Measurements from ENCODE around the gene MYLK.

MYLK gene

GRCh38 chr3:123821920-123822319 is 62.2 kb downstream of the MYLK start:
- no peak for DNase-seq (ENCODE audit: low read depth in 2 of 2)

- DNase-seq (ENCODE audit: low read depth in 2 of 2): no peak
These were observed 64.2 kb downstream of the MYLK start for GRCh38 chr3:123819949-123820348.

GRCh38 chr3:123818921-123819429 is 65.2 kb downstream of the MYLK start:
- no peak for DNase-seq (ENCODE audit: low read depth in 2 of 2)

DNA sequence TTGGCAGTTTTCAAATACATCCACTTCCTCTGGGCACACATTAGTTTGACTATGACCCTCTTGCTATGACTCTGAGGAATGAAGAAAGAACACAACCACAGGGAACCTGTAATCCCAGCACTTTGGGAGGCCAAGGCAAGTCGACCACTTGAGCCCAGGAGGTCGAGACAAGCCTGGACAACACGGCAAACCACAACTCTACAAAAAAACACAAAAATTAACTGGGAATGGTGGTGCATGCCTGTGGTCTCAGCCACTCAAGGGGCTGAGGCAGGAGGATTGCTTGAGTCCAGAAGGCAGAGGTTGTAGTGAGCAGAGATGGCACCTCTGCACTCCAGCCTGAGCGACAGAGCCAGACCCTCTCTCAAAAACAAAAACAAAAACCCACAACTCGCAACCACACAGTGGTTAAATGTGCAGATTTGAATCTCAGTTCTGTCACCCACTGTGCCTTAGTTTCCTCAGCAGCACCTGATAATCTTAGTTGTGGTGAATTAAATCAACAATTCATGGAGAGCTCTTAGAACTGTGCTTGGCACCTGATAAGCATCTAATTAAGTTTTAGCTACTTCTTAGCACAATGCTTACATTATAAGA is 65.7 kb downstream of the MYLK start:
- no peak for DNase-seq (ENCODE audit: low read depth in 2 of 2)

GRCh38 chr3:123817413-123817812 is 66.7 kb downstream of the MYLK start:
- DNase-seq (ENCODE audit: low read depth in 2 of 2): no peak

DNA sequence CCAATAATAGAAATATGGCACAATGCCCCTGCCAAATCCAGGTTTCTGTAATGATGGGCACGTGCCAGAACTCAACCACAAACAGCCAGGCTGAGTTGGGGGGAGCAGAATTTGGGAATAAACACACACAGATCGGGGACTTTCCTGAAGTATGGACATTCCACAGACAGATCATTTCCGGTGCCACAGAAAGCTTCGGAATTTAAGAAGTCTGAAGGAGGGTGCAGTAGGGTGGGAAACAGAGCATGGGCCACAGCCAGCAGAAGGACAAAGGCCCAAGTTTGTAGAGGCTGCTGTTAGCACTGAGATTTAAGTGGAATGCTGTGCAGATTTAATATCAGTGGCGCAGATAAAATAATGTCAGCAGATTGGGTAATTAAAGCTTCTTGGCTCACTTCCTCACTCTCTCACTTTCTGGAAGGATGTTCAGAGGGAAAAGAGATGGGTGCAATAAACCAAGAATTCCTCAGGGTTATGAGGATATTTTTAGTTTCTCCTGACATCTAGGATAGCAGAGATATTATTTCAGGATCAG is 67.4 kb downstream of the MYLK start:
- DNase-seq (ENCODE audit: low read depth in 2 of 2): no peak

DNA sequence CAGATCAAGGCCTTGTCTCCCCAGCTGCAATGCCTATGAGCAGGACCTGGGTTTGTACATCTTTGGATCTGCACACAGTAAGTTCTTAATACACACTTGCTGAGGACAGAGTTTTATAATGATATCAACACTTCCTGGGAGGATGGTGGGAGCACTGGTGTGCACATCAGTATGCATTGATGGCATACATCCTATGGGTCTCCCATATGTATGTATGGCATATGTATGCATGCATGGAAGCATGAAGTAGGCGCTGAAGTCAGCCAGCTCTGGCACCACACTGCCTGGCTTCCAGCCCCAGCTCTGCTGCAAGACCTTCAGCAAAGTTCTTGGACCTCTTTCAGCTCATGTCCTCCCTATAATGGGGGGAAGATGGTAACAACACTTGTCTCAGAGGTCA is 68.2 kb downstream of the MYLK start:
- no peak for DNase-seq (ENCODE audit: low read depth in 2 of 2)

DNA sequence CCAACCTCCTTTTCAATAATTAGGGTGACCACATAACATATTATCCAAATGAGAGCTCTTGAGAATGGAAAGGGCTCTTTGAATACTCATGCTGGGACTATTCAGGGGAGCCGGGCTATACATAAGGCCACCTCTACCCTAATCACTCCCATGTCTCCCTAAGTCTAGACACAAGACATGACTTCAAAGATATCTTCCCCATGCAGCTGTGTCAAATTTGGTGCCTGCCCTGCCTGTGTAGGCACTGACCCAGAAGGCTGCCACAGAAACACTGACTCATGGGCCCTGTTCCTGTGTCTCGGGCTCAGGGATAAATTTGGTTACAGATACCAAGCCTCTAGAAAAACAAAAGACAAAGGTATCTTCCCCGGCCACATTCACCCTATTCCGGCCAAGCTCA is 70.3 kb downstream of the MYLK start:
- no peak for DNase-seq (ENCODE audit: low read depth in 2 of 2)

- DNase-seq (ENCODE audit: low read depth in 2 of 2): no peak
These were observed 74.5 kb downstream of the MYLK start for GRCh38 chr3:123809597-123809996.

- DNase-seq (ENCODE audit: low read depth in 2 of 2): no peak
These were observed 75.3 kb downstream of the MYLK start for GRCh38 chr3:123808812-123809211.

DNA sequence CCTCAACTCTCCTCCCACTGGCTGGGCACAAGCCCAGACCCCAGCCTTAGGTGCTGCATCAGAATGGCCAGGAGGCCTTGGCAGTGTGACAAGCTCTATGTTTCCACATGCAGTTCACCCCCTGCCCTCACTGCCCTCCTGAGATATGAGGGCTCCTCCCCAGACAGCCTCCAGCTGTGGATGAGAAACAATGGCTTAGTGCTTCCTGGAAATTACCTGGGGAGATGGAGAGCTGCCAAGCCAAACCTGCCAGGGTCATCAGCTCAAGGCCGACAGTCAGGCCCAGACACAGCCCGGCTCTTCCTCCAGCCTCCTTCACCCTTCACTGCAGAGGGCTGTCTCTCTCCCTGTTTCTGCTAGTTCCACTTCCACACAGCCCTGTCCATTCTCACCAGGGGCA is 76.3 kb downstream of the MYLK start:
- no peak for DNase-seq (ENCODE audit: low read depth in 2 of 2)

- no peak for DNase-seq (ENCODE audit: low read depth in 2 of 2)
These were observed 78.6 kb downstream of the MYLK start for GRCh38 chr3:123805504-123805903.

DNA sequence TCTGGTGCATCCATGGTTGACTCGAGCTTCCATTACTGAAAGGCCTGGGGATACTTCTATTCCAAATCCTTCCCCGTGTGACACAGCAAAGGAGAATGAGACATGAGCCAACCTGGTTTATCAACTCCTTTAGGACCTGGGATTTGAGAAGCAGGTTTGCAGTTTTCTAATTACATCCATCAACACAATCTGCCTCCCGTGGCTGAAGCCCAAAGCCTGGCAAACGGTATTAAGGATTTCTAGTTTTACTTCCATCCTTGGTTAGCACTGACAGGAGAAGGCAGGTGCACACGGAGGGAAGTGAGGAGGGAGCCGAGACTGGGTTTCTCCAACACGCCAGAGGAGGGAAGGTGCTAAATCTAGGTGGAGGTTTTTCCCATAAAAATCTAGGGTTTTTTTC is 79.0 kb downstream of the MYLK start:
- DNase-seq (ENCODE audit: low read depth in 2 of 2): no peak

DNA sequence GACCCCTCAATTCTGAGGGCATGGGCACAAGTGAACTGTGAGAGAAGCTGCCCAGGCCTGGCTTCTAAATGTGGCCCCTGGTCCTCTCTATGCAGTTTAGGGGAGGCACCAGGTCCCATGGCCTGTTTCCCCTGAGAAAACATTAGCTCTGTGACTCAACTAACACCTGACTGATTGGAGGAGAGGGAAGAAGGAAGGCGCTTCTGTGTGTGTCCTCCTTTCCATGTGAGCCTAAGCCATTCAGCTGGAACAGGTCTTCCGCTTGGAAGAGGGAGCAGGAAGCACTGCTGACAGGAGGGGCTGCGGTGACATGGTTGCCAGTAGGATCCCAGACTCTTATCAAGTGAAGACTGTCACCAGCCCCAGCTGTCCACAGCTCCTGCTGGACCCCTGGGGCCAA is 79.5 kb downstream of the MYLK start:
- no peak for DNase-seq (ENCODE audit: low read depth in 2 of 2)

GRCh38 chr3:123803521-123803920 is 80.6 kb downstream of the MYLK start:
- DNase-seq (ENCODE audit: low read depth in 2 of 2): no peak

GRCh38 chr3:123802007-123802625 is 82.0 kb downstream of the MYLK start:
- no peak for DNase-seq (ENCODE audit: low read depth in 2 of 2)

DNA sequence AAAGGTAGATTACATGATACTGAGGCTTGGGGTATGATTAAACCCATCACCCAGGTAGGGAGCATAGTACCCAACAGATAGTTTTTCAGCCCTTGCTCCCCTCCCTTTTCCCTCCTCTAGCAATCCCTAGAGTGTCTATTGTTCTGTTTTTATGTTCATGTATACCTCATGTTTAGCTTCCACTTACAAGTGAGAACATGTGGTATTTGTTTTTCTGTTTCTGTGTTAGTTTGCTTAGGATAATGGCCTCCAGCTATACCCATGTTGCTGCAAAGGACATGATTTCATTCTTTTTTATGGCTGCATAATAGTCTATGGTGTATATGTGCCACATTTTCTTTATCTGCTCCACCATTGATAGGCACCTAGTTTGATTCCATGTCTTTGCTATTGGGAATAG is 82.7 kb downstream of the MYLK start:
- DNase-seq (ENCODE audit: low read depth in 2 of 2): no peak

GRCh38 chr3:123800362-123800682 is 83.8 kb downstream of the MYLK start:
- DNase-seq (ENCODE audit: low read depth in 2 of 2): no peak

DNA sequence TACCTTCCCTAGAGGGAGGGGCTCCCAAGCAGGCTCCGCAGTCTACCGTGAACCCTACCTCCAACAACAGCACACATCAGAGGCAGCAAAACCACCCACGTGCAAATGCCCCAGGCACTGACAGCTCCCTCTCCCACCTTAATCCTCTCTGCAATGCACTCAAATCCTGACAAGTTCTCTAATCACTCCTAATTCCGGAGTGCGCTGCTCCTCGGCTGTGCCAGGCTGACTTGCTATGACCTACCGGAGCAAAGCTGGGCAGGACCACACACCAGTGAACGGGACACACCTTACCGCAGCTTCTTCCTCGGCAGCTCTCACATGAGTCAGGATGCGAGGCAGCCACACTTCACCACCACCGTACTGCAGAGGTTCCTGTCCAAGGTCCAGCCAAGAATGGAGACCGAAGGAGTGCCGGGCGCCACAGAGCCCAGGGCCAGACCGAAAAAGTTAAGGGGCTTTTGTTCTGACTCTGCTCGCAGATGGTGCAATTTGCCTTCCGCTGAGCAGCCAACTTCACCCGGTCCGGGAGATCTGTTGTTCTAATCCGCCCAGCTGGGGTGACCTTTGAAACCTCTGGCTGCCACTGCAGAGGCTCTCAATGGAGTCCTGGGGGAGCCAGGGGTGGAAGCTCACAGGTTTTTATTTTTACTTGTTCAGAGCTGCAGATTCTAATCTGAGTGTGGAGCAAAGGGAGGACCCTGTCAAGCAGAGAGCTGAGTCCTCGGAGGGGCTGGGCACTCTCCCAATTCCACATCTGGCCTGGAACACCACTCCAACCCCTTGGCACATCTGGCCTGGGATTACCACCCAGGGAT is 84.4 kb downstream of the MYLK start:
- DNase-seq (ENCODE audit: low read depth in 2 of 2): no peak

DNA sequence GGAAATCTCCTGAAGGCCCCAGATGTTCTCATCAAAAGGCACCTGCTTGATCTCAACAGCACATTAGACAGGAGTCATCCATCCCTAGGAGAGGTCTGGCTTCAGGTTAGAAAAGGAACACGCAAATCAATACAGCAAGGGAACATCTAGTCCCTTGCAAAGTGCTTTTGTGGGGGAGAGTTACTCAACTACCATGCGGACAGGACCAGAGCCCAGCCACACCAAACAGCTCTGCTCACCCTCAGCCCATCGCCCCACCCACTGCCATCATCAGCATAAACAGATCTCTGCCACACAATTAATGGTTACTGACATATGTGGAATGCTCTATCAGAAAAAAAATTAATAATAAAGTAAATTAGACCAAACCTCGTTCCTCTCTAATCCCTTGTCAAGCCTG is 85.6 kb downstream of the MYLK start:
- no peak for DNase-seq (ENCODE audit: low read depth in 2 of 2)

DNA sequence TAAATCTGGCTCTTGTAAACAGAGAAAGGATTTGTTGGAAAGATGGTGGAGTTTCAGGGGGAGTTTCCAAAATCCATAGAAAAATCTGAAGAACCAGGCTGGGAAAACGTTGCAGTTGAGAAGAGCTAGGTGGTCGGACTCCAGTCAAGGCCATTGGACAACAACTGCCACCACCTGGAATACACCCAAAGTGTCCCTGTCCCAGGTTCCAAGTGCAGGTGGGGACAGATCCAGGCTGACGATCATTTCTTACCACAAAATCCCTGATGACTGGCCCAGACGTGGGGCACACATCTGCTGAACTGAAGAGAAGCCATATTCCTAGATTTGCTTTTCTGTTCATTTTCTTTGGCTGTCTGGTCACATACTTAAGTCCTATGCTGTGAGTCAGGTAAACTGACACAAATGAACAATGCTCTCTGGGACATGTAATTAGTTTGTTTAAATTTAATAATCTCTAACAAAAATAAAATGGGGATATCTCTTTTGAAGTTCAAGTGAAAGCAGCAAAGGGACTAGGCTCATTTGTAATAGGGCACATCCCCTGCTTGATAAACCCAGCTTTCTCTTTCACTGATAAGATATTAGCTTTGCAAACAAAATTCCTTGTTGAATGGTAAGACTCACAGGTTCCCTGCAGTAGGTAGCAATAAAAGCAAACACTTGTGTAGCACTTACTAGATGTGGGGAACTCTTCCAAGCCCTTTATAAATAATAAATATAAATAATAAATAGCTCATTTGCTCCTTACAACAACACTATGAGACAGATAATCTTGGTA is 88.5 kb downstream of the MYLK start:
- no peak for DNase-seq (ENCODE audit: low read depth in 2 of 2)

GRCh38 chr3:123793425-123793824 is 90.7 kb downstream of the MYLK start:
- DNase-seq (ENCODE audit: low read depth in 2 of 2): no peak
